ENCODE data around the gene ZNF83. TPM values are rescaled to one million over a fixed set of nuclear protein-coding genes. Genes with fewer than 3 reads are reported as not detected.

Gene ZNF83
- total RNA-seq, 1 experiment from 2014 or later: 36.8 TPM

DNA sequence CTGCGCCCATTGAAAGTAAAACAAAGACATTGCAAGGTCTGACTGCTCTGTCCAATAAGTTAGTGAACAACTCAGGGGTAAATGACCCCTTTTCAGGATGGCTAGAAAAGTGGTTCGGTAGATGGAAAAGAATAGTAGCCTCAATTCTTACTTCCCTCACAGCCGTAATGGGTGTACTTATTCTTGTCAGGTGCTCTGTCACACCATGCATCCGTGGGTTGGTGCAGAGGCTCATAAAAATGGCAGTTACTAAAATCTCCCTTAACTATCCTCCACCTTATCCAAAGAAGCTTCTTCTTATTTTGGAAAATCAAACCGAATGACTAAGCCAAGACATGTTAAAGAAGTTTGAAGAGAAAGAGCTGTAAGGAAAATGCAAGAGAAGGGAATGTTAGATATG lies 31.4 kb upstream of the ZNF83 start:
- POLR2A ChIA-PET: no interaction called here
- BruUV-seq (replicated peaks): TSS peak; percentile 30
- H3K27ac Mint-ChIP-seq (ENCODE audit: unreplicated experiment): peak overlapping the region; percentile 23

DNA sequence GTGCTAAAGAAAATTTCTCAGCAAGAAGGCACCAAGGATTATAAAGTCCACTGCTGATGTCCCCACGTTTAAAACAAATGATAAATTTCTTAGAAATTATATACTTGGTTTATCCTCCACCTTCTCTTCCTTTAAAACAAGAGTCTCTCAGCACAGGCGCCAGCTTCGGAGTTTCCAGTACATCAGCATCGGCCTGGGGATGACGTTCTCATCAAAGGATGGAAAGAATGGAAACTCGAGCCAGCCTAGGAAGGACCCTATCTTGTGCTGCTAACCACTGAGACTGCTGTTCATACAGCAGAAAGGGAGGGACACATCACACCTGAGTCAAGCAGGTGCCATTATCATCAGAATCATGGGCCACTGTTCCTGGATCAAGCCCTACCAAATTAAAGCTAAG lies 29.8 kb upstream of the ZNF83 start:
- no peak overlapping the region for H3K4me3 ChIP-seq (ENCODE audit: low read depth, low read length)
- Mint-ChIP-seq H3K4me3 (ENCODE audit: unreplicated experiment) (no peak overlapping the region), H3K27ac (ENCODE audit: unreplicated experiment) (no peak overlapping the region), H3K9me3 (ENCODE audit: unreplicated experiment) (peaks cover 19% of the 10 kb centered on the region), H3K27me3 (ENCODE audit: insufficient read depth, unreplicated experiment) (no peaks in the 10 kb centered on the region), H3K4me1 (ENCODE audit: low read depth, unreplicated experiment) (peaks cover 7% of the 10 kb centered on the region), H3K36me3 (ENCODE audit: insufficient read depth, unreplicated experiment) (peaks cover 43% of the 10 kb centered on the region)
- CTCF ChIA-PET: interaction anchor here (0.6 kb wide), 1 partner anchor 391 kb away, joined by 3 read pairs; no protein-coding TSS in a partner anchor
- DNase-seq: no peak
- H3K36me3 ChIP-seq (ENCODE audit: control insufficient read depth, insufficient read depth, low read length): no peaks in the 10 kb centered on the region
- intact Hi-C loops (cut with micrococcal nuclease; ENCODE audit: unreplicated experiment): no loop called here
- H3K9me3 ChIP-seq: no peaks in the 10 kb centered on the region; the same call in 1 of the 2 replicates
- POLR2A ChIA-PET: no interaction called here
- BruUV-seq (replicated peaks): no TSS peak
- no peaks in the 10 kb centered on the region for H3K27me3 ChIP-seq (replicated peaks; ENCODE audit: control insufficient read depth, insufficient read depth, low read length)
- TF ChIP-seq, protein P1, sequence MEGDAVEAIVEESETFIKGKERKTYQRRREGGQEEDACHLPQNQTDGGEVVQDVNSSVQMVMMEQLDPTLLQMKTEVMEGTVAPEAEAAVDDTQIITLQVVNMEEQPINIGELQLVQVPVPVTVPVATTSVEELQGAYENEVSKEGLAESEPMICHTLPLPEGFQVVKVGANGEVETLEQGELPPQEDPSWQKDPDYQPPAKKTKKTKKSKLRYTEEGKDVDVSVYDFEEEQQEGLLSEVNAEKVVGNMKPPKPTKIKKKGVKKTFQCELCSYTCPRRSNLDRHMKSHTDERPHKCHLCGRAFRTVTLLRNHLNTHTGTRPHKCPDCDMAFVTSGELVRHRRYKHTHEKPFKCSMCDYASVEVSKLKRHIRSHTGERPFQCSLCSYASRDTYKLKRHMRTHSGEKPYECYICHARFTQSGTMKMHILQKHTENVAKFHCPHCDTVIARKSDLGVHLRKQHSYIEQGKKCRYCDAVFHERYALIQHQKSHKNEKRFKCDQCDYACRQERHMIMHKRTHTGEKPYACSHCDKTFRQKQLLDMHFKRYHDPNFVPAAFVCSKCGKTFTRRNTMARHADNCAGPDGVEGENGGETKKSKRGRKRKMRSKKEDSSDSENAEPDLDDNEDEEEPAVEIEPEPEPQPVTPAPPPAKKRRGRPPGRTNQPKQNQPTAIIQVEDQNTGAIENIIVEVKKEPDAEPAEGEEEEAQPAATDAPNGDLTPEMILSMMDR (IDR thresholded peaks at IDR 0.05; ENCODE audit: insufficient read depth in 1 of 2, low read depth in 1 of 2, low read length in 1 of 2, severe bottlenecking in 1 of 2, unreplicated experiment in 1 of 2): no peak
- no peaks in the 10 kb centered on the region for H3K4me1 ChIP-seq

More for the DNA sequence above, 31.4 kb upstream of the ZNF83 start:
- intact Hi-C loops (cut with micrococcal nuclease; ENCODE audit: unreplicated experiment): no loop called here
- Mint-ChIP-seq H3K4me3 (ENCODE audit: unreplicated experiment) (no peak overlapping the region), H3K27me3 (ENCODE audit: insufficient read depth, unreplicated experiment) (no peaks in the 10 kb centered on the region), H3K9me3 (ENCODE audit: unreplicated experiment) (peaks cover 19% of the 10 kb centered on the region), H3K4me1 (ENCODE audit: low read depth, unreplicated experiment) (peaks cover 7% of the 10 kb centered on the region), H3K36me3 (ENCODE audit: insufficient read depth, unreplicated experiment) (peaks cover 44% of the 10 kb centered on the region)
- no peaks in the 10 kb centered on the region for H3K4me1 ChIP-seq
- no peaks in the 10 kb centered on the region; the same call in 1 of the 2 replicates for H3K9me3 ChIP-seq
- DNase-seq: no peak
- H3K4me3 ChIP-seq (ENCODE audit: low read depth, low read length): no peak overlapping the region
- CTCF ChIA-PET: no interaction called here
- no peaks in the 10 kb centered on the region for H3K36me3 ChIP-seq (ENCODE audit: control insufficient read depth, insufficient read depth, low read length)
- TF ChIP-seq, protein P1 (IDR thresholded peaks at IDR 0.05; ENCODE audit: insufficient read depth in 1 of 2, low read depth in 1 of 2, low read length in 1 of 2, severe bottlenecking in 1 of 2, unreplicated experiment in 1 of 2): no peak
- H3K27me3 ChIP-seq (replicated peaks; ENCODE audit: control insufficient read depth, insufficient read depth, low read length): no peaks in the 10 kb centered on the region

DNA sequence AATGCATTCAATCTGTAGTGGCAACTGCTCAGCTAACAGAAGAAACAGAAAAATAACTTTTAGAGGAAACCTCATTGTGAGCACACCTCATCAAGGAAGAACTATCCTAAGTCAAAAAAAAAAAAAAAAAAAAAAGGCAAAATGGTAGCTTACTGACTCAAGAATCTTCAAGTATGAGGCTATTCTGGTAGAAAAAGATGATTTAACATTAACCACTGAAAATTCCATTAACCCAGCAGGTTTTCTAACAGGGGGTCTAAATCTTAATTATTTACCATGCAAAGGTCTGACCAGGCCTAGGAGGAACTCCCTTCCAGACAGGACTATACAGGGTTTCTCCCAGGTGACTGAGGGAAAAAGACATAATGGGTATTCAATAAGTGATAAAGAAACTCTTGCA lies 28.4 kb upstream of the ZNF83 start:
- Mint-ChIP-seq H3K36me3 (ENCODE audit: insufficient read depth, unreplicated experiment) (peaks cover 44% of the 10 kb centered on the region), H3K4me3 (ENCODE audit: unreplicated experiment) (no peak overlapping the region), H3K27ac (ENCODE audit: unreplicated experiment) (no peak overlapping the region), H3K27me3 (ENCODE audit: insufficient read depth, unreplicated experiment) (no peaks in the 10 kb centered on the region), H3K4me1 (ENCODE audit: low read depth, unreplicated experiment) (peaks cover 17% of the 10 kb centered on the region), H3K9me3 (ENCODE audit: unreplicated experiment) (peaks cover 19% of the 10 kb centered on the region)
- DNase-seq: no peak
- no peaks in the 10 kb centered on the region for H3K27me3 ChIP-seq (replicated peaks; ENCODE audit: control insufficient read depth, insufficient read depth, low read length)
- intact Hi-C loops (cut with micrococcal nuclease; ENCODE audit: unreplicated experiment): no loop called here
- TF ChIP-seq, protein P1 (IDR thresholded peaks at IDR 0.05; ENCODE audit: insufficient read depth in 1 of 2, low read depth in 1 of 2, low read length in 1 of 2, severe bottlenecking in 1 of 2, unreplicated experiment in 1 of 2): no peak
- no TSS peak for BruUV-seq (replicated peaks)
- H3K9me3 ChIP-seq: no peaks in the 10 kb centered on the region
- CTCF ChIA-PET: no interaction called here
- H3K4me3 ChIP-seq (ENCODE audit: low read depth, low read length): no peak overlapping the region
- POLR2A ChIA-PET: no interaction called here
- no peaks in the 10 kb centered on the region; the same call in 1 of the 2 replicates for H3K36me3 ChIP-seq (ENCODE audit: control insufficient read depth, insufficient read depth, low read length)
- H3K4me1 ChIP-seq: no peaks in the 10 kb centered on the region

All from Caco-2 (cell line).